ENCODE data around the gene ASB17.

DNA sequence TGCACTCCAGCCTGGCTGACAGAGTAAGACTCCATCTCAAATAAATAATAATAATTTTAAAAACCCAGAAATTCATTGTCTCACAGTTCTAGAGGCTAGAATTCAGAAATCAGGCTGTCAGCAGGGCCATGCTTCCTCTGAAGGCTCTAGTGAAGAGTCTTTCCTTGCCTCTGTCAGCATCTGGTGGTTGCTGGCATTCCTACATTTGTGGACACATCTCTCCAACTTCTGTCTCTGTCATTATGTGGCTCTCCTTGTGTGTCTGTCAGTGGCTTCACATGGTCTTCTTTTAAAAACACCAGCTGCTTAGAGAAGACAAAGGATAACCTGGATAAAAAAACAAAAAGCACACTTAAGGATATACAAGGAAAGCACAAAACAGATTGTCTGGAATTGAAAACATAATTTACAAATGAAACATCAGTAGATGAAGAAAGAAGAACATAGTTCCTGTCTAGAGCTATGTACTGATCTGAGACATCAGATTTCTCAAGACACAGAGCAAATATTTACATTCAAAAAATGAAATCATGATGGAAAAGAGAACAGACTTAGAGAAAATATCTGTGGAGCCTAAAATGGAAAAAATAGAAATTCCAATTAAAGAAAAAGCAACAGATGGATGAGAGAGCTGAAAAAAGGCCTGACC is 32.7 kb upstream of the ASB17 start:
- TF ChIP-seq, protein P1, sequence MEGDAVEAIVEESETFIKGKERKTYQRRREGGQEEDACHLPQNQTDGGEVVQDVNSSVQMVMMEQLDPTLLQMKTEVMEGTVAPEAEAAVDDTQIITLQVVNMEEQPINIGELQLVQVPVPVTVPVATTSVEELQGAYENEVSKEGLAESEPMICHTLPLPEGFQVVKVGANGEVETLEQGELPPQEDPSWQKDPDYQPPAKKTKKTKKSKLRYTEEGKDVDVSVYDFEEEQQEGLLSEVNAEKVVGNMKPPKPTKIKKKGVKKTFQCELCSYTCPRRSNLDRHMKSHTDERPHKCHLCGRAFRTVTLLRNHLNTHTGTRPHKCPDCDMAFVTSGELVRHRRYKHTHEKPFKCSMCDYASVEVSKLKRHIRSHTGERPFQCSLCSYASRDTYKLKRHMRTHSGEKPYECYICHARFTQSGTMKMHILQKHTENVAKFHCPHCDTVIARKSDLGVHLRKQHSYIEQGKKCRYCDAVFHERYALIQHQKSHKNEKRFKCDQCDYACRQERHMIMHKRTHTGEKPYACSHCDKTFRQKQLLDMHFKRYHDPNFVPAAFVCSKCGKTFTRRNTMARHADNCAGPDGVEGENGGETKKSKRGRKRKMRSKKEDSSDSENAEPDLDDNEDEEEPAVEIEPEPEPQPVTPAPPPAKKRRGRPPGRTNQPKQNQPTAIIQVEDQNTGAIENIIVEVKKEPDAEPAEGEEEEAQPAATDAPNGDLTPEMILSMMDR (IDR thresholded peaks at IDR 0.05): no peak
- TF ChIP-seq POLR2A (IDR thresholded peaks at IDR 0.05): no peak
